Aorta (tissue), 5 donors: Measurements from ENCODE around the gene CYB5R2. TPM values are rescaled to one million over a fixed set of nuclear protein-coding genes. Genes with fewer than 3 reads are reported as not detected.

Source experiments
- ATAC-seq: fragments of 200-7000 bp; cut with Tn5 transposase; one replicate; pipeline ENCODE4 v1.9.1; 2022; ENCODE audit warnings: moderate library complexity; ENCODE audit not compliant: low FRiP score
- DNase-seq, 2 donors: peaks; one replicate each; pipeline ENCODE4 v3.0.0-alpha.2; 2020
- H3K27ac ChIP-seq, 2 donors: one replicate each; pipeline ENCODE4 v1.5.1; 2013; ENCODE audit warnings: low read length in 2 of 2, mild to moderate bottlenecking in 2 of 2, moderate library complexity in 2 of 2, control low read depth in 1 of 2, inconsistent platforms in 1 of 2, low read depth in 1 of 2
- H3K27me3 ChIP-seq, 2 donors: one replicate each; pipeline ENCODE4 v1.6.1; 2013; ENCODE audit warnings: control low read depth in 1 of 2, low read length in 1 of 2, mild to moderate bottlenecking in 1 of 2, moderate library complexity in 1 of 2; ENCODE audit not compliant: insufficient read depth in 2 of 2, control insufficient read depth in 1 of 2
- H3K36me3 ChIP-seq, 2 donors: one replicate each; pipeline ENCODE4 v1.6.1; 2013; ENCODE audit warnings: control low read depth in 1 of 2, low read length in 1 of 2, mild to moderate bottlenecking in 1 of 2; ENCODE audit not compliant: insufficient read depth in 2 of 2, control insufficient read depth in 1 of 2
- H3K4me1 ChIP-seq, 2 donors: one replicate each; pipeline ENCODE4 v1.6.1; 2013; ENCODE audit warnings: low read length in 2 of 2, control low read depth in 1 of 2, mild to moderate bottlenecking in 1 of 2, moderate library complexity in 1 of 2; ENCODE audit not compliant: insufficient read depth in 2 of 2, control insufficient read depth in 1 of 2
- H3K4me3 ChIP-seq, 2 donors: one replicate each; pipeline ENCODE4 v1.5.1; 2013; ENCODE audit warnings: low read length in 2 of 2, control low read depth in 1 of 2, mild to moderate bottlenecking in 1 of 2
- H3K9me3 ChIP-seq: one replicate; pipeline ENCODE4 v1.6.1; 2013; ENCODE audit warnings: mild to moderate bottlenecking, low read length; ENCODE audit not compliant: control insufficient read depth
- WGBS, 2 donors: extraction: QIAGEN DNeasy Blood & Tissue Kit; methylation state at CpG; one replicate each; pipeline ENCODE4 v1.1.7; 2013; 5-methylcytosine and 5-hydroxymethylcytosine counted together
- intact Hi-C, 2 donors: fragments of 100-400 bp; cut with DNase I; formaldehyde crosslinking; loops; one replicate each; pipeline versions ENCODE4 v1.14.2 to v1.15.0; 2022
- polyA plus RNA-seq, 2 donors: library from polyadenylated mRNA; stranded (reverse); fragments of 200-250 nt; gene quantifications; one replicate each; pipeline ENCODE4 v1.2.3, GENCODE V29; 2013
- total RNA-seq, 2 donors: library from RNA; stranded (reverse); fragmentation: NEBNext Ultra II Directional; extraction: Animal tissue kit (Norgen Biotek cat#: 25700); gene quantifications; one replicate each; pipeline ENCODE4 v1.2.1, GENCODE V29; 2021
- donor health status: healthy with polysubstance abuse.
- donor health status: Bipolar disorder and iron deficiency.
- donor health status: DM: no; HTN: no; CAD: no.
- donor health status: DM: no; HTN: no; CAD: no.
- donor health status: DM: yes; HTN: yes; CAD: no.

CYB5R2 gene
- total and polyA plus RNA-seq, 4 donors, result 8.3 to 27.6 (median 15.1) TPM

DNA sequence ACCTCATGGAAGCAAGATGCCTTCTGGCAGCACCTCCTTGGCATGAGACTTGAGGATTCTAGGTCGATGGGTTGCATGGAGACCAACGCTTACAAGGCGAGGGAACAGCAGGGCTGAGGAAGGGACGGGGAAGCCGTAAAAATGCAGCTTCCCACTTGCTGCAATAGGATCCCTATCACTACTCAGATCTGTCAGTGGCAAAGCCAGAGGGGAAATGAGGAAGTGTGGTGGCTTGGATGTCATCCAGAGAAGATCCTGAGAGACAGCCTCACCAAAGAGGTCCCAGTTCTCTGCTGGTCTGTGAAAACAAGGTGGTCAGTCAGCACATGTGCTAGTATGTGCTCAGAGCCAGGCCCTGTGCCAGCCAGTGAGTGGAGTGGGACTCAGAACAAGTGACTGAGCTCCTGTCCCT lies 22.2 kb downstream of the CYB5R2 start:
- WGBS, 2 donors, result 89% methylated on average over 5 of the region's 5 CpGs
- H3K27ac ChIP-seq, result no peak overlapping the region
- intact Hi-C loops, result no loop called here

GRCh38 chr11:7648264-7648663 lies 25.0 kb downstream of the CYB5R2 start:
- no peak for ATAC-seq
- DNase-seq, result no peak
- no peaks in the 10 kb centered on the region for H3K9me3 ChIP-seq
- H3K27me3 ChIP-seq, result no peaks in the 10 kb centered on the region
- WGBS, 2 donors, result 94 to 98% methylated on average over 3 of the region's 3 CpGs
- no peak overlapping the region for H3K27ac ChIP-seq
- no peak overlapping the region for H3K4me3 ChIP-seq
- intact Hi-C loops, result no loop called here
- no peaks in the 10 kb centered on the region for H3K4me1 ChIP-seq
- H3K36me3 ChIP-seq, result peaks cover 0 to 24% of the 10 kb centered on the region in 2 donors

More for the DNA sequence above, 22.2 kb downstream of the CYB5R2 start:
- DNase-seq, result no peak
- Histone ChIP-seq H3K9me3 (no peaks in the 10 kb centered on the region), H3K36me3 (peaks cover 0 to 21% of the 10 kb centered on the region in 2 donors), H3K4me1 (no peaks in the 10 kb centered on the region), H3K4me3 (no peak overlapping the region), H3K27me3 (no peaks in the 10 kb centered on the region)
- ATAC-seq, result no peak

GRCh38 chr11:7646866-7647265 lies 26.4 kb downstream of the CYB5R2 start:
- H3K4me1 ChIP-seq, result no peaks in the 10 kb centered on the region
- intact Hi-C loops, result no loop called here
- no peak for ATAC-seq
- DNase-seq, result no peak
- H3K4me3 ChIP-seq, result no peak overlapping the region
- peaks cover 0 to 23% of the 10 kb centered on the region in 2 donors for H3K36me3 ChIP-seq
- no peaks in the 10 kb centered on the region for H3K9me3 ChIP-seq
- H3K27ac ChIP-seq, result no peak overlapping the region
- 85 to 87% methylated on average over 2 of the region's 2 CpGs for WGBS, 2 donors
- H3K27me3 ChIP-seq, result no peaks in the 10 kb centered on the region

- DNase-seq, result no peak
- H3K27ac ChIP-seq, result no peak overlapping the region
- no peaks in the 10 kb centered on the region for H3K4me1 ChIP-seq
- WGBS, 2 donors, result 86 to 87% methylated on average over 3 of the region's 3 CpGs
- H3K4me3 ChIP-seq, result no peak overlapping the region
- peaks cover 4 to 22% of the 10 kb centered on the region in 2 donors for H3K36me3 ChIP-seq
- no peaks in the 10 kb centered on the region for H3K27me3 ChIP-seq
- no peaks in the 10 kb centered on the region for H3K9me3 ChIP-seq
- no peak for ATAC-seq
- intact Hi-C loops, result no loop called here
Measured at GRCh38 chr11:7645206-7645605, 28.1 kb downstream of the CYB5R2 start.

- H3K4me3 ChIP-seq, result no peak overlapping the region
- ATAC-seq (no peak), DNase-seq (no peak)
- no peak overlapping the region for H3K27ac ChIP-seq
- H3K36me3 ChIP-seq, result peaks cover 4 to 16% of the 10 kb centered on the region in 2 donors
- intact Hi-C loops, result no loop called here
- no peaks in the 10 kb centered on the region for H3K27me3 ChIP-seq
- 76 to 77% methylated on average over 4 of the region's 4 CpGs for WGBS, 2 donors
- no peaks in the 10 kb centered on the region for H3K4me1 ChIP-seq
- H3K9me3 ChIP-seq, result no peaks in the 10 kb centered on the region
Measured at GRCh38 chr11:7643314-7643713, 30.0 kb downstream of the CYB5R2 start.

GRCh38 chr11:7642747-7643146 lies 30.6 kb downstream of the CYB5R2 start:
- DNase-seq (no peak), ATAC-seq (no peak)
- peaks cover 4 to 15% of the 10 kb centered on the region in 2 donors for H3K36me3 ChIP-seq
- intact Hi-C loops, result no loop called here
- H3K4me1 ChIP-seq, result no peaks in the 10 kb centered on the region
- H3K27ac ChIP-seq, result no peak overlapping the region
- 51 to 54% methylated on average over 4 of the region's 4 CpGs for WGBS, 2 donors
- H3K4me3 ChIP-seq, result no peak overlapping the region
- no peaks in the 10 kb centered on the region for H3K9me3 ChIP-seq
- H3K27me3 ChIP-seq, result no peaks in the 10 kb centered on the region

DNA sequence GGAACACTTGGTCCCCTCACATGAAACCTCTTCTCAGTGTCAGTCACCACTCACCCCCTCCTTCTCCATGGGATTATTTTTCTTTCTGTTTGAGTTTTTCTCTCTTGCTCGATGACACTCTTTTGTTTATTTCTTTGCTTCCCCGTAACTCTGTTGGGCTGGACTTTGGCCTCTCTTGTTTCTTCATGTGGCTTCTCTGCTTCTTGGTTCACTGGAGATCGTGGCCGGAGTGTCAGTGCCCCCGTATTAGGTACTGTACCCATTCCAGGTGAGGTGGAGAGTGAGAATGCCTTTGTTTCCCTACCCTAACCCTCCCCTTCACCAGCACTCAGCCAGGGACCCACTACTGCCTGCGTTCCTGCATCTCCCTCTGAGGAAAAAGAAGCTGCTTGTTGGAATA lies 32.5 kb downstream of the CYB5R2 start:
- no peaks in the 10 kb centered on the region for H3K4me1 ChIP-seq
- H3K9me3 ChIP-seq, result no peaks in the 10 kb centered on the region
- WGBS, 2 donors, result 88 to 90% methylated on average over 6 of the region's 6 CpGs
- no peak overlapping the region for H3K4me3 ChIP-seq
- no peak overlapping the region for H3K27ac ChIP-seq
- DNase-seq, result no peak
- intact Hi-C loops, result no loop called here
- H3K36me3 ChIP-seq, result peaks cover 6 to 15% of the 10 kb centered on the region in 2 donors
- no peaks in the 10 kb centered on the region for H3K27me3 ChIP-seq
- no peak for ATAC-seq

DNA sequence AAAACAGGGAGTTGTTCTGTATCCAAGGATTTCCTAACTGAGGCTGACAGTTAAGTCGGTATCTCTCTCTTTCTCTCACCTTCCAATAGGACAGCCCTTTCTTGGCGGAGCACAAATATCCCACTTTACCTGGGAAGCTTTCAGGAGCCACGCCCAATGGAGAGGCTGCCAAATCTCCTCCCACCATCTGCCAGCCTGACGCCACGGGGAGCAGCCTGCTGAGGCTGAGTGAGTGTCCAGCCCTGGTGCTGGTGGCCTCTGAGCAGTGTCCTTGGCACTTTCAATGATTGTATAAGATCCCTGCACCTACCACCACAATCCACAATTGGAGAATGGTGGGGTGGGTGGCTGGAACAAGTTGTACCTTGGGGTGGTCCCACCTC lies 33.7 kb downstream of the CYB5R2 start:
- H3K4me3 ChIP-seq, result no peak overlapping the region
- no peak overlapping the region for H3K27ac ChIP-seq
- H3K9me3 ChIP-seq, result no peaks in the 10 kb centered on the region
- no peaks in the 10 kb centered on the region for H3K27me3 ChIP-seq
- DNase-seq (no peak), ATAC-seq (no peak)
- 75 to 79% methylated on average over 5 of the region's 5 CpGs for WGBS, 2 donors
- no peaks in the 10 kb centered on the region for H3K4me1 ChIP-seq
- peaks cover 6 to 10% of the 10 kb centered on the region in 2 donors for H3K36me3 ChIP-seq
- intact Hi-C loops, result no loop called here

DNA sequence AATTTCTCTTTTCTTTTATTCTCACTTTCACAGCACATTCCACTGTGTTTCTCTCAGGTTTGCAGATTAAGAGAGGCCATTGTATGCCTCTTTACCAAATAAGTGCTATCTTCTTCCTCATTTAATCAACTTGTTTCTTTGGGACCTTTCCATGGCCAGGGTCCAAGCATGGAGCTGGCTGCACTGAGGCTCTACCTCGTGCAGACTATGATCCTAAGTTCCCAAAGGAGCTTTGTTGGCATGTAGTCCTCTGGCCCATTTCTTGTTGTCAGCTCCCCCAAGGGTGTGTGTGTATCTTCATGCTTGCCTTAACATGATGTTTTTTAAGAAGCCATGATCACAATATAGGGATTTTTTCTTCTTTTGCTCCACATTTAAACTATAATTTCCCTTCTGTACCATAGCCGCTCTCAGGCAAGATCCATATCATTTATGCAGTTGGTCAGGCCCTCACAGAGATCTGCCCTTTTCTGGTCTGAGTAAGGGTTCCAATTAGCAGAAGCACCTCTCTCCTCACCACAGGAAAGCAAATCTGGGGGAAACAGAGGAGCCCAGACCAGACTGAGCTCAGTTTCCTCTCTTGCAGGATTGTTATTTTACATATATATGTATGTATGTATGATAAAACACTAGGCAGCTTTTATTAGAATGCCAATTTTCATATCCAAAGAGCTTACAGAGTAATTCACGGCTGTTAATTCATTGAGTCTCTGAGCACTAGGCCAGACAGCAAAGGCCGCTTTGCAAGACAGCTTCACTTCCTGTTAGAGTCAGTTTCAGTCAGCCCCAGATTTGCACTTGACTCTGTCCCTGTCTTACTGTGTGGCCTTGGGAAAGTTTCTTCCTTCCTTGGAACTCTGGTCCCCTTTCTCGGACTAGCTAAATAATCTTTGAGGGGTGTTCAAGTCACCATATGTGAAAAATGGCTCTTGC lies 34.3 kb downstream of the CYB5R2 start:
- H3K27ac ChIP-seq, result no peak overlapping the region
- WGBS, 2 donors, result 67 to 69% methylated on average over 5 of the region's 5 CpGs
- no peak overlapping the region for H3K4me3 ChIP-seq
- no peaks in the 10 kb centered on the region for H3K9me3 ChIP-seq
- ATAC-seq (peak; percentile 61), DNase-seq (peak in 1 of 2 donors; percentile 57)
- peaks cover 6 to 10% of the 10 kb centered on the region in 2 donors for H3K36me3 ChIP-seq
- no peaks in the 10 kb centered on the region for H3K4me1 ChIP-seq
- H3K27me3 ChIP-seq, result no peaks in the 10 kb centered on the region
- intact Hi-C loops, result no loop called here
